DND-41 (cell line): ENCODE measurements around the gene SAMSN1.

Source experiments
- ATAC-seq: fragments of 200-7000 bp; cut with Tn5 transposase; 3 replicates; pipeline ENCODE4 v1.9.1; 2021; ENCODE audit warnings: low read depth; ENCODE audit not compliant: insufficient read depth
- DNase-seq: peaks from one replicate; pipeline ENCODE4 v3.0.0-alpha.2; 2020
- H2AFZ ChIP-seq: 2 replicates; pipeline ENCODE4 v1.6.0; 2012; ENCODE audit warnings: low read depth, low read length
- H3K27ac ChIP-seq: 2 replicates; pipeline ENCODE4 v1.5.1; 2012; ENCODE audit warnings: low read length, inconsistent platforms
- H3K27me3 ChIP-seq: fragments of 200-600 bp; sonication (generic); 2 replicates; pipeline ENCODE4 v1.6.0; 2012; ENCODE audit warnings: low read length, mild to moderate bottlenecking, inconsistent platforms; ENCODE audit not compliant: insufficient read depth, poor library complexity
- H3K36me3 ChIP-seq: 2 replicates; pipeline ENCODE4 v1.5.1; 2012; ENCODE audit warnings: low read length, inconsistent platforms; ENCODE audit not compliant: insufficient read depth
- H3K4me1 ChIP-seq: 2 replicates; pipeline ENCODE4 v1.5.1; 2012; ENCODE audit warnings: mild to moderate bottlenecking, low read length; ENCODE audit not compliant: insufficient read depth
- H3K4me2 ChIP-seq: 2 replicates; pipeline ENCODE4 v1.6.0; 2012; ENCODE audit warnings: mild to moderate bottlenecking, moderate library complexity, low read length, inconsistent platforms; ENCODE audit not compliant: insufficient read depth
- H3K4me3 ChIP-seq, 2 experiments: fragments of 200-600 bp in 1 of 2; shearing (Covaris generic) in 1 of 2; 2 replicates each; pipeline ENCODE4 v1.5.1; 2012 to 2016; ENCODE audit warnings: inconsistent platforms in 2 of 2, low read length in 2 of 2, mild to moderate bottlenecking in 2 of 2, low read depth in 1 of 2, moderate library complexity in 1 of 2
- H3K79me2 ChIP-seq: 2 replicates; pipeline ENCODE4 v1.6.0; 2012; ENCODE audit warnings: low read length, inconsistent platforms; ENCODE audit not compliant: insufficient read depth
- H3K9ac ChIP-seq: 2 replicates; pipeline ENCODE4 v1.6.0; 2012; ENCODE audit warnings: low read depth, mild to moderate bottlenecking, inconsistent platforms, low read length, moderate library complexity
- H3K9me3 ChIP-seq: 2 replicates; pipeline ENCODE4 v1.5.1; 2012; ENCODE audit warnings: low read length, moderate library complexity, mild to moderate bottlenecking, inconsistent platforms; ENCODE audit not compliant: insufficient read depth, severe bottlenecking
- H4K20me1 ChIP-seq: 2 replicates; pipeline ENCODE4 v1.6.0; 2012; ENCODE audit warnings: low read length; ENCODE audit not compliant: insufficient read depth
- EZH2 ChIP-seq: IDR thresholded peaks from 3 replicates; pipeline ENCODE4 v1.6.1; 2012; ENCODE audit warnings: borderline replicate concordance, low read depth, mild to moderate bottlenecking, moderate library complexity, low read length, inconsistent platforms; ENCODE audit not compliant: severe bottlenecking
- TF ChIP-seq, protein P1 (sequence below): IDR thresholded peaks from 2 replicates; pipeline ENCODE4 v1.5.1; 2012; ENCODE audit warnings: borderline replicate concordance, low read length, moderate library complexity, mild to moderate bottlenecking; ENCODE audit not compliant: poor library complexity, severe bottlenecking; ENCODE audit errors: extremely low read depth

SAMSN1 gene

GRCh38 chr21:14572204-14572780 is 26.2 kb upstream of the SAMSN1 start:
- TF ChIP-seq, protein P1, sequence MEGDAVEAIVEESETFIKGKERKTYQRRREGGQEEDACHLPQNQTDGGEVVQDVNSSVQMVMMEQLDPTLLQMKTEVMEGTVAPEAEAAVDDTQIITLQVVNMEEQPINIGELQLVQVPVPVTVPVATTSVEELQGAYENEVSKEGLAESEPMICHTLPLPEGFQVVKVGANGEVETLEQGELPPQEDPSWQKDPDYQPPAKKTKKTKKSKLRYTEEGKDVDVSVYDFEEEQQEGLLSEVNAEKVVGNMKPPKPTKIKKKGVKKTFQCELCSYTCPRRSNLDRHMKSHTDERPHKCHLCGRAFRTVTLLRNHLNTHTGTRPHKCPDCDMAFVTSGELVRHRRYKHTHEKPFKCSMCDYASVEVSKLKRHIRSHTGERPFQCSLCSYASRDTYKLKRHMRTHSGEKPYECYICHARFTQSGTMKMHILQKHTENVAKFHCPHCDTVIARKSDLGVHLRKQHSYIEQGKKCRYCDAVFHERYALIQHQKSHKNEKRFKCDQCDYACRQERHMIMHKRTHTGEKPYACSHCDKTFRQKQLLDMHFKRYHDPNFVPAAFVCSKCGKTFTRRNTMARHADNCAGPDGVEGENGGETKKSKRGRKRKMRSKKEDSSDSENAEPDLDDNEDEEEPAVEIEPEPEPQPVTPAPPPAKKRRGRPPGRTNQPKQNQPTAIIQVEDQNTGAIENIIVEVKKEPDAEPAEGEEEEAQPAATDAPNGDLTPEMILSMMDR, result no peak
- no peak for TF ChIP-seq EZH2
- Histone ChIP-seq H3K4me3 (no peak overlapping the region), H4K20me1 (no peaks in the 10 kb centered on the region), H2AFZ (no peak overlapping the region), H3K27ac (no peak overlapping the region), H3K4me1 (0 out of 2 replicates have a peak, but pooled peaks cover 4% of the 10 kb centered on the region), H3K9ac (no peak overlapping the region), H3K79me2 (no peaks in the 10 kb centered on the region), H3K36me3 (no peaks in the 10 kb centered on the region), H3K9me3 (no peaks in the 10 kb centered on the region), H3K4me2 (no peak overlapping the region), H3K27me3 (no peaks in the 10 kb centered on the region)
- ATAC-seq (no peak), DNase-seq (no peak)

DNA sequence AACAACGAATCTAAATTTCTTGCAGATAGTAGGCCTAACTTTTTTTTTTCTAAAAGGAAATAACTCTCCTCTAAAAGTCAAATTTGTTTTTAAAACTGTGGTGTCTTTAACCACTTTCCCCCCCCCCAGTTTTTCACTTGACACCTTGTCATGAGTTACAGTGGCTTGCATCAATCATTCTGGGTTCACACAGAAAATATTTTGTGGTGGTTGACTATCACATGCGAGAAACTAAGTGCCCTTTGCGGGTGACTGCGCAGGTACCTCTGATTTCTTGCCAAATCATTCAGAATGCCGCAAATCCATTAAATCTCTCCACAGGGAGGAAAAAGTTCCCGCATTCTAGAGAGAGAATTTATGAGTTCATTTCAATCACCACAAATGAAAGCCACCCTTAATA is 23.8 kb upstream of the SAMSN1 start:
- no peaks in the 10 kb centered on the region for H3K36me3 ChIP-seq
- DNase-seq (no peak), ATAC-seq (no peak)
- no peak overlapping the region for H2AFZ ChIP-seq
- H3K4me1 ChIP-seq, result 0 out of 2 replicates have a peak, but pooled peaks cover 4% of the 10 kb centered on the region
- TF ChIP-seq EZH2, result no peak
- TF ChIP-seq, protein P1, result no peak
- no peak overlapping the region for H3K9ac ChIP-seq
- H3K79me2 ChIP-seq, result no peaks in the 10 kb centered on the region
- H3K4me2 ChIP-seq, result no peak overlapping the region
- H4K20me1 ChIP-seq, result no peaks in the 10 kb centered on the region
- no peak overlapping the region for H3K4me3 ChIP-seq
- no peaks in the 10 kb centered on the region for H3K9me3 ChIP-seq
- H3K27me3 ChIP-seq, result no peaks in the 10 kb centered on the region
- H3K27ac ChIP-seq, result no peak overlapping the region

GRCh38 chr21:14569026-14569621 is 23.0 kb upstream of the SAMSN1 start:
- H2AFZ ChIP-seq, result no peak overlapping the region
- H4K20me1 ChIP-seq, result no peaks in the 10 kb centered on the region
- no peak for DNase-seq
- H3K4me3 ChIP-seq, result no peak overlapping the region
- no peak overlapping the region for H3K4me2 ChIP-seq
- H3K9me3 ChIP-seq, result no peaks in the 10 kb centered on the region
- H3K27ac ChIP-seq, result no peak overlapping the region
- no peaks in the 10 kb centered on the region for H3K27me3 ChIP-seq
- TF ChIP-seq, protein P1, result no peak
- no peak for TF ChIP-seq EZH2
- H3K36me3 ChIP-seq, result no peaks in the 10 kb centered on the region
- ATAC-seq, result no peak
- 0 out of 2 replicates have a peak, but pooled peaks cover 4% of the 10 kb centered on the region for H3K4me1 ChIP-seq
- no peaks in the 10 kb centered on the region for H3K79me2 ChIP-seq
- H3K9ac ChIP-seq, result no peak overlapping the region
